HG03558 (cell line): ENCODE results near the gene TP73.
"Not testable (repeated sequence)": the region's sequence is repeated elsewhere in the genome, so short reads cannot be mapped to it uniquely, and the experiment has no call there.

Source experiments
- ATAC-seq: cut with Tn5 transposase; IDR thresholded peaks from one replicate; pipeline ENCODE4 v1.9.1; 2021; ENCODE audit warnings: moderate number of reproducible peaks; ENCODE audit not compliant: unreplicated experiment; ENCODE audit errors: extremely low read depth

The TP73 gene

DNA sequence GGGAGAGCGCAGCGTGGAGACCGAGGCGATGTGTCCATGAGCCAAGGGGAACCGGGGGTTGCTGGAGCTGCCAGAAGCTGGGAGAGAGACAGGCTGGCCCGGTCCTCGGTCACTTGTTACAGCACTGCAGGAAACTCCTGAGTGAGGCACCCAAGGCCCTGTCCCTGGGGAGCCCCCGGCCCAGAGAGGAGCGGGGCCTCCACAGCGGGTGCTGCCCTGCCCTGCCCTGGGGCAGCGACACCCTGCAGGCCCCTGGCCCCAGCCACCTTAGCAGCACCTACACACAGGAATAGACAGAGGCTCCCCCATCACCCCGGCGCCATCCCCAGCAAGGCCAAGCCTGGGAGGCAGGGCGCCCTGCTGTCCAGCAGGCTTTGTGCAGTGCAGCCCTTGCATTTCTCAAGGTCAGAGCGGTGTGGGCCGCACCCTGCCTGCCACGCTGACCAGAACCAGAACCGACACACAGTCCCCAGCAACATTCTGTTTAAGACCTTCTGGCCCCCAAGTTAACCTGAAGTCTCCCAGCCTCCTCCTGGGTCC lies 34.4 kb upstream of the TP73 start:
- ATAC-seq = no peak

- no peak for ATAC-seq
Measured at GRCh38 chr1:3618531-3618880, 33.8 kb upstream of the TP73 start.

DNA sequence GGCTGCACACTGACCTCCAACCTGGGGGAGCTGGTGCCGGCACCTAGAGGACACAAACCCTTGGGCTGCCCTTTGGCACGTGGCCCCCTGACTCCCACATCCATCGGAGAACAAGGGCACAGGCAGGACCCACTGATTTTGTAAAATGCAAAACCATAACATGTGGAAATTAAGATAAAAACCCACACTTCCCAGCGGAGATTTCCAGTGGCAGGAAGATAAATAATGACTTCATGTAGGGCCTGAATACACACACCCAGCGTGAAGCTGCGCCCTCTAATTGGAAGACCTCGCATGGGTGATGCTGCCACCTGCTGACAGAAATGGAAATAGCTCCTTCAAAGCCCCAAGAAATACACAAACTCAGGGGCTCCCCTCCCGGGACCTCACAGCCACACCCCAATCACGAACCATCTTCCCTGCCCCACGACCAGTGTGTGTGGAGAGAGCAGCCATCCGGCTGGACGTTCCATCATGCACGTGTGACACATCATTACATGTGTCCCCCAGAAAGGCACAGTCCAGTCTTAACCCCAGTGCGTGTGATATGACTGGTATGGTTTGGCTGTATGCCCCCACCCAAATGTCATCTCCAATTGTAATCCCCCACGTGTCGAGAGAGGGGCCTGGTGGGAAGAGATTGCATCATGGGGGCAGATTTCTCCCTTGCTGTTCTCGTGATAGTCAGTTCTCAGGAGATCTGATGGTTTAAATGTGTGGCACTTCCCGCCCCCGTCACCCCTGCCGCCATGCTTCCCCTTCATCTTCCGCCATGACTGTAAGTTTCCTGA lies 33.2 kb upstream of the TP73 start:
- no peak for ATAC-seq

GRCh38 chr1:3620708-3621107 lies 31.6 kb upstream of the TP73 start:
- no peak for ATAC-seq

DNA sequence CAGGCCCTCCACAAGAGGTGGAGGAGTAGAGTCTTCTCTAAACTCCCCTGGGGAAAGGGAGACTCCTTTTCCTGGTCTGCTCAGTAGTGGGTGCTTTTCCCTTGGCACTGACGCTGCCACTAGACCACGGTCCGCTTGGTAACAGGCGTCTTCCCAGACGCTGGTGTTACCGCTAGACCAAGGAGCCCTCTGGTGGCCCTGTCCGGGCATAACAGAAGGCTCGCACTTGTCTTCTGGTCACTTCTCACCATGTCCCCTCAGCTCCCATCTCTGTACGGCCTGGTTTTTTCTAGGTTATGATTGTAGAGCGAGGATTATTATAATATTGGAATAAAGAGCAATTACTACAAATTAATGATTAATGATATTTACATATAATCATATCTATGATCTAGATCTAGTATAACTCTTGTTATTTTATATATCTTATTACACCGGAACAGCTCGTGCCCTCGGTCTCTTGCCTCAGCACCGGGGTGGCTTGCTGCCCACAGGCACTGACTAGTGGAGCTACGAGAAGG lies 31.1 kb upstream of the TP73 start:
- not testable (repeated sequence) for ATAC-seq

- not testable (repeated sequence) for ATAC-seq
Measured at GRCh38 chr1:3622102-3622501, 30.2 kb upstream of the TP73 start.

- no peak for ATAC-seq
Measured at GRCh38 chr1:3623441-3624199, 28.7 kb upstream of the TP73 start.

GRCh38 chr1:3624200-3625136 lies 27.8 kb upstream of the TP73 start, which contains the start of gene TPRG1L:
Gene TPRG1L, plus strand, starts transcription at chr1:3625015. Its CDS starts 58 bp downstream, at chr1:3625073.
- ATAC-seq = peak; percentile 84

DNA sequence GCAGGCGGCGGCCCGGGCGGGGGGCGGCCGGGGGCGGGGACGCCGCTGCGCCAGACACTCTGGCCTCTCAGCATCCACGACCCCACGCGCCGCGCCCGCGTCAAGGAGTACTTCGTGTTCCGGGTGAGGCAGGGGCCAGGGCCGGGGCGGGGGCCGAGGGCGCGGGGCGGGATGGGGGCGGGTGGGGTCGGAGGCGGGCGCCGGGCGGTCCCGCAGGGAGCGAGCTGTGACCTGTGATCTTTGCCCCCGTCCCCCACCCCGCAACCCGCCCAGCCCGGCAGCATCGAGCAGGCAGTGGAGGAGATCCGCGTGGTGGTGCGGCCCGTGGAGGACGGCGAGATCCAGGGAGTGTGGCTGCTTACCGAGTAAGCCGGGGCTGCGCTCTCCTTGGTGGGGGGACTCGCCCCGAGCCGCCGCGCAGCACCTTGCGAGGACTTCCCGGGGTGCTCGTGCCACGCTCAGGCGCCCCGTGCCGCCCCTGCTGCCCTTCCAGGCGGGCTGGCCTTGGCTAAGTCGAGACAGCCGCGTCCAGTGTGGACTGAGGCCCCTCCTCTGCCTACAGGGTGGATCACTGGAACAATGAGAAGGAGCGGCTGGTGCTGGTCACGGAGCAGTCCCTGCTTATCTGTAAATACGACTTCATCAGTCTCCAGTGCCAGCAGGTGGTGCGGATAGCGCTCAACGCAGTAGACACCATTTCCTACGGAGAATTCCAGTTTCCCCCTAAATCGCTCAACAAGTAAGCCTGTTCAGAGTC lies 27.0 kb upstream of the TP73 start:
- ATAC-seq = no peak

GRCh38 chr1:3626025-3626424 lies 26.3 kb upstream of the TP73 start:
- ATAC-seq = no peak

DNA sequence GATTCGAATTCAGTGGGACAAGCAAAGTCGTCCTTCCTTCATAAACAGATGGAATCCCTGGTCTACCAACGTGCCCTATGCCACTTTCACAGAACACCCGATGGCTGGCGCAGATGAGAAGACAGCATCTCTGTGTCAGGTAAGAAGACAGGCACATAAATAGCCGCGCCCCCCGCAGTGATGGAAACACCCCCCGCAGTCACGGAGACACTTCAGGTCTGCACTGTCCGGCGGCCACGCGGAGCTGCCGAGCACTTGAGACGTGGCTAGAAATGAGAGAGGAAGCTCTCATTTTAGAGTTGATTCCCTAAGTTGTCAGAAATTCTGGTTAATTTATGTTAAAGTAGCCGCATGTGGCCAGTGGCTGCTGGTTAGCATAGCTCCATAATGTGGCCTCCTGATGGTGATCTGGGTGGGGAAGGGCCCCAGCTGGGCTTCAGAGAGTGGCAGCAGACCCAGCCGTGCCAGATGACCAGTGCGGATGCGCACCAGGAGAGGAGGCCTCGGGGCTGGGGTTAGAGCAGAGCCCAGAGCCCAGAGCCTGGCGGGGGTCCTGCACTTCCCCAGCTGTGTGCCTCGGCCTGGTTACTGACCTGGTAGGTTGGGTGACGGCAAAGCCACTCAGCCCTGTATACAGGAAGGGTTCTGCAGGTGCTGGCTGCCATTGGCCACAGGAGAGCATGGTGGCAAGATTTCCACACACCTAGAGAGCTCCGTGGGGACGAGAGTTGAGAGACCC lies 24.6 kb upstream of the TP73 start:
- no peak for ATAC-seq

DNA sequence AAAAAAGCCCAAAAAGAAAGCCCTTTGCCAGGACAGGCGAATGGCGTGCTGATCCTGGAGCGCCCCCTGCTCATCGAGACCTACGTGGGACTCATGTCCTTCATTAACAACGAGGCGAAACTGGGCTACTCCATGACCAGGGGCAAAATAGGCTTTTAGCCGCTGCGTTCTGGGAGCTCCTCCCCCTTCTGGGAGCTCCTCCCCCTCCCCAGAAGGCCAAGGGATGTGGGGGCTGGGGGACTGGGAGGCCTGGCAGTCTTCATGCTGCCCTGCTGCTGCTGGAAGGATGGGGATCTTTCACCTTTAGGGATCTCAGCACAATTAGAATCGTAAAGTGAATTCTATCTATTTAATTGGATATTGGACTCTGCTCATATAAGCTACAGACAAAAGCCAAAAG lies 23.9 kb upstream of the TP73 start:
- ATAC-seq = no peak

- no peak for ATAC-seq
Measured at GRCh38 chr1:3629561-3630160, 22.7 kb upstream of the TP73 start.

GRCh38 chr1:3630161-3630611 lies 22.1 kb upstream of the TP73 start:
- no peak for ATAC-seq

GRCh38 chr1:3630914-3631313 lies 21.4 kb upstream of the TP73 start:
- ATAC-seq = no peak

DNA sequence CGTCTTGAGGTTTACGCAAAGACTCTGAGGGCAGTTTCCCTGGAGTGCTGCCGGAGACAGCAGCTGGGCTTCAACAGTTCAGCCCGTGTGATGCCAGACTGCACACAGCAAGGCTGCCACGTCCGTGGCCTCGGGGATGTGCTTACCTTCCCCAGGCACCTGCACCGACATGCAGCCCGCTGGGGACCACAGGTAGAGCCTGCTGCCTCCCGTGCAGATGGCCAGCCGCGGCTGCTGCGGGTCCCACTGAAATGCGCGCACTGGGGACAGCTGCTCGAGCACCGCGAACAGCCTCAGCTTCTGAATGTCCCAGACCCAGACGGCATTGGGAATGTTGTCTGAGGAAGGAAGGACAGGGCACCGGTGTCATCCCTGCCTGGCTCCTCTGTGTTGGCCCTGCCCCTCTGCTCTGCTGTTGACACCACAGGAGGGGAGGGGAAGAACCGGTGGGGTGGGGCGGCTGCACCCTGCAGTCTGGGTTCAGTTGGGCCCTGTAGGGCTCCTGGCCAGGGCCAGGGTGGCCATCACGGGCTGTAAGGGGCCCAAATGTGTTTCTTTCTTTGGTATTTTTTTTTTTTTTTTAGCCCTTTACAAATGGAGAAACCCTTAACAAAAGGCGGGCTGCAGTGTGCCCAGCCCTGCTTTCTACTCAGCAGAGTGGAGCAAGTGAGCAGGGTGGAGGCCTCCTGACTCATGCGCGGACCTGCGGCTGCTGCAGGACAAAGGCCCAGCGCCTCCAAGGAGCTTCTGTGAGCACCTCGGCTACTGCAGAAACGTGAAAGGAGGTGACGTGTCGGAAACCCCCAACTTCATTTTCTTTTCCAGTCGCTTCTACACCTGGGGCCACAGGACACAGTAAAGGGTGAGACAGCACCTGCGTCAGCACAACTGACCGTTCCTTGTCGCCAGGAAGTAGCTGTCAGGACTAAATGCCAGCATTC lies 20.7 kb upstream of the TP73 start:
- ATAC-seq = no peak

GRCh38 chr1:3632298-3632697 lies 20.0 kb upstream of the TP73 start:
- ATAC-seq = no peak
